ENCODE results near the gene CYGB.
A peak's percentile ranks its signal among the peaks of the same experiment; 100 is the strongest.

CYGB gene

GRCh38 chr17:76550712-76551615 is 13.5 kb upstream of the CYGB start:
- no peak for DNase-seq

DNA sequence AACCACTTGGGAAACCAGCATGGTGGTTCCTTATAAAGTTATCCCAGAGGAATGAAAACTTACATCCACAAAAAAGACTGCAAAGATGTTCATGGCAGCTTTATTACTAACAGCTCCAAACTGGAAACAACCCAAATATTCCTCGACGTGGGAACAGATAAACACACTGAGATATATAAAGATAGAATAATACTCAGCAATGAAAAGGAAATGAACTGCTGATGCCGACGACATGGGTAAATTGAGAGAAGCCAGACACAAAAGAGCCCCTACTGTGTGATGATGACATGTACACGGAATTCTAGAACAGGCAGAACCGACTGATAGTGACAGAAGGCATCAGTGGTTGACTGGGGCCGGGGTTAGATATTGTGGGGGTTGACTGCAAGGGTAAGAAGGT is 12.0 kb upstream of the CYGB start:
- DNase-seq: no peak

GRCh38 chr17:76549215-76549518 is 11.7 kb upstream of the CYGB start:
- no peak for DNase-seq

GRCh38 chr17:76548378-76549214 is 11.1 kb upstream of the CYGB start:
- DNase-seq: no peak

- DNase-seq: no peak
Measured at GRCh38 chr17:76547642-76548202, 10.2 kb upstream of the CYGB start.

DNA sequence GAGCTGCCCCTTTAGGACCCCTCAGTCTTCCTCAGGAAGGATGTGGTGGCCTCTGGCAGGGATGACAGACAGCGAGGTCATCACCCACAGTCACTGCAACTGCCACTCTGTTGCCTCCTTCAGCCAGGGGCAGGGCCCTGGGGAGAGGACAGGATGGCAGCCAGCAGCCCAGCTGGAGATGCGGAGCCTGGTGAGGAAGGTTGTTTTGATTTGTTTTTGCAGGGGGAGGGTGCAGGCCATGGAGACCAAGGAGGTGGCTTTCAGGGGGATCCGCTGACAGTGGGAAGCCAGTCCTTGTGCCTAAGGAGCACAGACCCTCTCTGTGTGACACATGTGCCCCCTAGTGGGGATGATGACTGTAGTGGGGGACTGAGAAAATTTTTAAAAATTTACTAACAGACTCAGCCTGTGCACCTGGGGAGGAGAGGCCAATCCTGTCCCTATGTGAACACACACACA is 9.7 kb upstream of the CYGB start:
- DNase-seq: peak in 9 of 14 donors; percentile 27 to 89 (median 55)

- DNase-seq: no peak
Measured at GRCh38 chr17:76546556-76547182, 9.2 kb upstream of the CYGB start.

DNA sequence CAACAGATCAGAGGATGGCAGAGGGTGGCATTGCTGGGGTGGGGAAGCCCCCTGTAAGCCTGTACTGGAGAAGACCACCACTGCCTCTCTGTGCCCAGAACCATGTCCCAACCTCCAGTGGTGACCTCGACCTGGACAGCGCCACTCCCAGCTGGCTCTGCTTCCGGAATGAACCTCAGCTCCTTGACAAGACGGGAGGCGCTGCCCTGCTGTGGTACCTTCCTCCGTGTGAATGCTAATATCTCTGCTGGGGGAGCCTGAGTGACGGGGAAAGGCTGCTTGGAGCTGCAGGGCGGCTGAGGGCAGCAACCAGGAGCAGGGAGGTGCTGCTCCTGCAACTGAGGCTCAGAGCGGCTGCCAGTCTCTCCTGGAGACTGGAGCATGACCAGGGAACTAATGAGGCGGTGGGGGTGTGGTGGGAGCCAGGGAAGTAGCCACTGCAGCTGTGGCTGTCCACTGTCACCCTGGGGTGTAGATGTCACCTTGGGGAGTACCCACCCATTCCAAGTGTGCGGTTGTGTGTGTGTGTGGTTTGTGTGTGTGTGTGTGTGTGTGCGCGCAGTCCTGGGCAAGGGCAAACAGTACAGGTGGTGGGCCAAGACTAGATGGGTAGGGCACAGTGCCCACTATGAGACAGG is 8.5 kb upstream of the CYGB start:
- peak in 4 of 14 donors; percentile 34 to 51 (median 46) for DNase-seq

- DNase-seq: peak in 8 of 14 donors; percentile 62 to 92 (median 78)
Measured at GRCh38 chr17:76544546-76545365, 7.2 kb upstream of the CYGB start.

DNA sequence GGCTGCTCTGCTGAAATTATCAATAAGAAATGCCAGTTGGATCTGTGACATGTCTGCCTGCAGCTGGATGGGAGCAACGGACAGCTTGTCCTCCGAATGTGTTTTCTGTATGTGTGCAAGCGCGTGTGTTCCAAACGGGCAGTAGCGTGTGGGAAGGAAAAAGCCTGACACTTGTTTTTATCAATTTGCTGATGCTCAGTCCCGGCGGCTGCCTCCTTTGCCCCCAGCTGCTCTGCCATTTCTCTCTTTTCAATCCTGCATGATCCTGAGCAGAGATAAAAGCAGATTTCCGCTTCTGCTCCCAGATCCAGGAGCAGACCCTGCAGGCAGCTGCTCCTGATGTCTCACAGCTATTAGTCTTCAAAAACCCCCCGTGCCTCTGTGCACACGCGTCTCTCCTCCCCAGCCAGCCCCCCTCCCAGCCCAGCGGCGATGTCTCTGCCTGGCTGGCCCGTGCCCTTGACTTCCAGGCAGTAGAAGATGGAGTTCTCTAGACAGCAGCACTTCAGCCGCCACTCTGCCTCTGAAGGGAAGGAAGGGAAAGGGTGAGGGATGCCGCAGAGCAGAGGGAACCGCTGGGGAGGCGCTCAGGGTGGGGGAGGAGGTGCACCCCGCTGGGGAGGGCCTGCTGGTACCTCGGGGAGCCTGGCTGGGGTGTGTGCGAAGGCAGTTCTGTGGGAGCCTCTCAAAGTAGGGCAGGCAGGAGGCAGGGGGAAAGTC is 6.5 kb upstream of the CYGB start:
- DNase-seq: peak in 11 of 14 donors; percentile 61 to 92 (median 74)

DNA sequence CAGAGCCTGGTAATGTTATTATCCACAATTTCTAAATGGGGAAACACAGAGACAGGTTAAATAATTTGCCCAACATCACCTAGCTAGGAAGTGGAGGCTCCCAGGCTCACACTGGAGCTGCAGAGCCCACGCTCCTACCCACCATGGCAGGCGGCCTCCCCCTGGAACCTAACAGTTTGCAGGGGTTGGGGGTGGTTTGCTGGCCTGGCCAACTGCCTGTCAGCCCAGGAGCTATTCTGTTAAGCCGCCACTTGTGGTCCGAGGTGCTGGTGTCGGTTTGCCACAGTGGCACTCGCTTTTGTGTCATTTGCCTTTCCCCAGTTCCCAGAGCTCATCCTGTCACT is 5.9 kb upstream of the CYGB start:
- no peak for DNase-seq

- DNase-seq: peak in 1 of 14 donors; percentile 36
Measured at GRCh38 chr17:76542984-76543383, 5.5 kb upstream of the CYGB start.

GRCh38 chr17:76542566-76542971 is 5.1 kb upstream of the CYGB start:
- DNase-seq: no peak

DNA sequence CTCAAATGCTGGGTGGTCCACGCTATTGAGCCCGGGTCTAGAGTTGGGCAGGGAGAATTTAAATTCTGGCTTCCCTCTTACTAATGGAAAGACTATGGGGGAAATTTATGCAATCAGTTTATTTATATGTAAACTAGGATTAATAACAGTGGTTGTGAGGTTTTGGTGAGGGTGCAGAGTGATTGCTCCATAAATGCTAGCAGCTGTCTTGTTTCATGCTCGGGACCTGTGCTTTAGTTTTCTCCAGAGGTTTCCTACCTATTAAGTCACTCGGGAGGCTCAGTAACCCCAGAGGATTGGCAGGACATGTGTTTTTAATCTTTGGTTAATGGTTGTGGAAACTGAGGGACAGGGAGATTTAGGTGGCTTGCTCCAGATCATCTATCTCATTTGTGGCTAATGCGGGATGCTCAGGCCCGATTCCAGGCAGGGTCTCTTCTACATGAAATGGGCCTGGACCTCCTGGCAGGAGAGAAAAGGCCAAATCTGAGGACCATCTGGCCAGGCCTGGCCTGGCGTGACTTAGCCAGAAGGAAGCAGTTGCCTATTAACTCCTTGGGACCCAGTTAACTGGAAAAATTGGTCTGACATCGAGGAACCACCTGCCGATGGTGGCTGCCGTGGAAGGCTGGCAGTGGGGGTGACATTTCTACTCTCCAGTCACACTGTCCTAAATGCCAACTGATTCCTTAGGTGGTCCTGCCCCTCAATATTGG is 4.4 kb upstream of the CYGB start:
- peak in 1 of 14 donors; percentile 88 for DNase-seq

- DNase-seq: peak; percentile 78 to 99 (median 91)
Measured at GRCh38 chr17:76540381-76541300, 3.1 kb upstream of the CYGB start.

DNA sequence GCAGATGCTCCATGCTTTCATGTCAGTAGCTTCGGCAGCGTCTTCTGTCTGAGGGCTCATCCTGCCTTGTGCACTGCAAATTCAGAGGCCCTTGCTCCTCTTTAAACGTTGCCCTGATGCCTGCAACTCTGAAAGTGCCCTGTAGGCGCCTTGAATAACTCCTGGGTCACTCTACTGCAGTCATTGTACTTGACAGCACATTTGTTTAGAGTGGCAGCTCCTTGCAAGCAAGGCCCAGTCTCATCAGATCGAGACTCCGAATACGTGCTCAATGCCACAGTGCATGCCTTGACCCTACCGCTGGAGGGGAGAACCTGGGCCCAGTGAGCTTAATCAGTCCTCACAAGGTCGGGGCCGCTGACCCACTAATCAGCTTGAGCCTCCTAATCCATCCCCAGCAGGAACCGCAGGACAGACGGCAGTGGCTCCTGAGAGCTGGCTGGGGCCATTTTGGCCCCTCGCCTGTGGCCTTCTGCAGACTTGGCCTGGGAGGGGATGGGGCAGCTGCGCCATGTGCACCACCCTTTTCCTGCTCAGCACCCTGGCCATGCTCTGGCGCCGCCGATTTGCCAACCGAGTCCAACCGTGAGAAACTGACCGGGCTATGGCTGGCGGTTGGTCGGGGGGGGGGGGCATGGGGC is 2.2 kb upstream of the CYGB start, which contains the start of gene PRCD:
PRCD (plus strand) TSS at position 414 of the 641 bp plus-strand sequence; CDS start at position 512, 98 bp downstream.
- DNase-seq: peak in 1 of 14 donors; percentile 48

- DNase-seq: no peak
Measured at GRCh38 chr17:76538941-76539570, 1.5 kb upstream of the CYGB start.
